NCI-H226 (cell line): ENCODE data around the gene DUSP18.
"Not testable (repeated sequence)": the region's sequence is repeated elsewhere in the genome, so short reads cannot be mapped to it uniquely, and the experiment has no call there.

Source experiments
- DNase-seq: peaks from one replicate; pipeline ENCODE4 v3.0.0-alpha.2; 2015

Gene DUSP18

GRCh38 chr22:30676565-30676964 is 8.9 kb upstream of the DUSP18 start:
- not testable (repeated sequence) for DNase-seq

- DNase-seq = no peak
Measured at GRCh38 chr22:30675436-30675835, 7.8 kb upstream of the DUSP18 start.

- DNase-seq = no peak
Measured at GRCh38 chr22:30674482-30674881, 6.8 kb upstream of the DUSP18 start.

GRCh38 chr22:30673136-30673535 is 5.5 kb upstream of the DUSP18 start:
- DNase-seq = no peak

GRCh38 chr22:30671071-30671470 is 3.4 kb upstream of the DUSP18 start:
- no peak for DNase-seq

- DNase-seq = no peak
Measured at GRCh38 chr22:30668386-30668710, 673 bp upstream of the DUSP18 start.

GRCh38 chr22:30667107-30667493 is 575 bp downstream of the DUSP18 start:
- DNase-seq = no peak

GRCh38 chr22:30665786-30666185 is 1.9 kb downstream of the DUSP18 start:
- DNase-seq = no peak

- DNase-seq = no peak
Measured at GRCh38 chr22:30665266-30665665, 2.4 kb downstream of the DUSP18 start.

- no peak for DNase-seq
Measured at GRCh38 chr22:30664798-30665197, 2.9 kb downstream of the DUSP18 start.

GRCh38 chr22:30662040-30662439 is 5.6 kb downstream of the DUSP18 start:
- no peak for DNase-seq

- DNase-seq = no peak
Measured at GRCh38 chr22:30655532-30655931, 12.1 kb downstream of the DUSP18 start.

- DNase-seq = no peak
Measured at GRCh38 chr22:30654361-30654760, 13.3 kb downstream of the DUSP18 start.

GRCh38 chr22:30652852-30653251 is 14.8 kb downstream of the DUSP18 start:
- no peak for DNase-seq

GRCh38 chr22:30650508-30651116 is 17.1 kb downstream of the DUSP18 start:
- DNase-seq = no peak

- DNase-seq = peak; percentile 68
Measured at GRCh38 chr22:30649430-30650007, 18.2 kb downstream of the DUSP18 start.

GRCh38 chr22:30648825-30649224 is 18.9 kb downstream of the DUSP18 start:
- DNase-seq = no peak

- DNase-seq = no peak
Measured at GRCh38 chr22:30647536-30647935, 20.1 kb downstream of the DUSP18 start.

- DNase-seq = no peak
Measured at GRCh38 chr22:30646518-30647160, 21.0 kb downstream of the DUSP18 start.

GRCh38 chr22:30643055-30643875 is 24.4 kb downstream of the DUSP18 start:
- DNase-seq = no peak

- peak; percentile 18 for DNase-seq
Measured at GRCh38 chr22:30640839-30641430, 26.7 kb downstream of the DUSP18 start.

- no peak for DNase-seq
Measured at GRCh38 chr22:30640361-30640760, 27.3 kb downstream of the DUSP18 start.

GRCh38 chr22:30637701-30638114 is 30.0 kb downstream of the DUSP18 start:
- DNase-seq = no peak
